ENCODE data around the gene DOK5. TPM values are rescaled to one million over a fixed set of nuclear protein-coding genes. Genes with fewer than 3 reads are reported as not detected.

Gene DOK5
- total and polyA plus RNA-seq, 2 of the 4 experiments (the other 2 are of a cell fraction): 2.8 to 3.9 TPM

DNA sequence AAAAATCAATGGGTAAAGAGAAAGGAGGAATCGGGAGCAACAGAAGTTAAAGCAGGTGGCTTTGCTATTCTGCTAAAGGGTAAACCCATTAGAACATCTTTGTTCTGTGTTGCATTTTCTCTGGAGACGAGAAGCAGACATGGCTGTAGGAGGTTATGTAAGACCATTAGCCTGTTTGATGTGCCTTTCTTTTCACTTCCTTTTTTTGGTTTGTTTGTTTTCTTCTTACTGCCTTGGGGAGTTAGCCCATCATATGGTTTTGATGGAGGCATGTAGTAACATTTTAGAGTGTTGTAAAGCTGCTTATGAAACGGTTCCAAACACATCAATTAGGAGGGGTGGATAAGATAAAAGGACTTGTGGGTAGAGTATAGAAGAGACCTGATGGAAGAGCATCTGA, 131.0 kb downstream of the DOK5 start:
- Histone ChIP-seq H3K27ac (ENCODE audit: insufficient read depth, low read length) (no peak overlapping the region), H2AK5ac (ENCODE audit: low read depth, low read length) (no peak overlapping the region), H3K9ac (ENCODE audit: low read depth, low read length) (no peak overlapping the region), H3K56ac (ENCODE audit: extremely low read depth, insufficient read depth, low read length) (no peak overlapping the region), H3K36me3 (ENCODE audit: control insufficient read depth, insufficient read depth, low read length) (no peaks in the 10 kb centered on the region), H3K4me1 (ENCODE audit: control insufficient read depth, insufficient read depth, low read length) (no peaks in the 10 kb centered on the region), H2AK9ac (replicated peaks; ENCODE audit: low read depth, low read length, poor library complexity) (no peak overlapping the region), H2BK15ac (ENCODE audit: low read depth, low read length) (no peak overlapping the region), H3K4ac (ENCODE audit: low read depth, low read length) (no peak overlapping the region), H2BK5ac (ENCODE audit: low read depth, low read length, poor library complexity, severe bottlenecking) (no peak overlapping the region), H2AFZ (replicated peaks; ENCODE audit: low read length, poor library complexity) (no peak overlapping the region), H4K91ac (ENCODE audit: insufficient read depth, low read depth, low read length) (no peak overlapping the region), H4K20me1 (ENCODE audit: insufficient read depth, low read length) (no peaks in the 10 kb centered on the region), H3K9me3 (ENCODE audit: control insufficient read depth, insufficient read depth, low read length) (no peaks in the 10 kb centered on the region; the same call in 1 of the 2 replicates), H3K14ac (replicated peaks; ENCODE audit: low read depth, low read length) (no peak overlapping the region), H3K27me3 (ENCODE audit: control insufficient read depth, insufficient read depth, low read length) (no peaks in the 10 kb centered on the region), H2BK20ac (ENCODE audit: low read depth, low read length) (no peak overlapping the region), H4K8ac (ENCODE audit: low read depth in 2 of 2, low read length in 2 of 2) (no peak overlapping the region), H3K18ac (ENCODE audit: low read depth, low read length) (no peak overlapping the region), H3K4me2 (ENCODE audit: low read depth, low read length) (no peak overlapping the region), H2BK120ac (ENCODE audit: low read depth, low read length) (no peak overlapping the region), H3K9me1 (ENCODE audit: insufficient read depth, low read length) (no peaks in the 10 kb centered on the region), H3K79me1 (ENCODE audit: low read depth in 1 of 2, low read length in 2 of 2) (no peaks in the 10 kb centered on the region), H3K23ac (ENCODE audit: low read depth, low read length) (no peak overlapping the region), H3K4me3 (ENCODE audit: insufficient read depth, low read depth, low read length) (no peak overlapping the region), H4K5ac (ENCODE audit: low read depth, low read length) (no peak overlapping the region)
- in situ Hi-C loops (cut with MboI; ENCODE audit: low sequenced_read_pairs): no loop called here
- ATAC-seq (ENCODE audit: low read depth) (no peak), DNase-seq (no peak)
- ChIA-PET CTCF (no interaction called here), POLR2A (ENCODE audit: unreplicated experiment) (no interaction called here)
- no TSS peak for BruUV-seq (replicated peaks)
- dilution Hi-C loops (cut with HindIII; ENCODE audit: low sequenced_read_pairs, unreplicated experiment): no loop called here
- 40% methylated on average over 1 of the region's 3 CpGs; no CpG with 5 or more reads in 1 of the 2 experiments for WGBS, 2 experiments (ENCODE audit: extremely low coverage in 2 of 2, insufficient read length in 1 of 2)
- intact Hi-C loops (cut with micrococcal nuclease): no loop called here
- TF ChIP-seq NFE2L2 (IDR thresholded peaks at IDR 0.05; ENCODE audit: low read depth, low read length) (no peak), SMC3 (IDR thresholded peaks at IDR 0.05; ENCODE audit: low read depth, low read length) (no peak), RFX5 (IDR thresholded peaks at IDR 0.05; ENCODE audit: low read depth, low read length) (no peak), BHLHE40 (IDR thresholded peaks at IDR 0.05; ENCODE audit: low read depth, low read length) (no peak)
- TF ChIP-seq, protein P1, sequence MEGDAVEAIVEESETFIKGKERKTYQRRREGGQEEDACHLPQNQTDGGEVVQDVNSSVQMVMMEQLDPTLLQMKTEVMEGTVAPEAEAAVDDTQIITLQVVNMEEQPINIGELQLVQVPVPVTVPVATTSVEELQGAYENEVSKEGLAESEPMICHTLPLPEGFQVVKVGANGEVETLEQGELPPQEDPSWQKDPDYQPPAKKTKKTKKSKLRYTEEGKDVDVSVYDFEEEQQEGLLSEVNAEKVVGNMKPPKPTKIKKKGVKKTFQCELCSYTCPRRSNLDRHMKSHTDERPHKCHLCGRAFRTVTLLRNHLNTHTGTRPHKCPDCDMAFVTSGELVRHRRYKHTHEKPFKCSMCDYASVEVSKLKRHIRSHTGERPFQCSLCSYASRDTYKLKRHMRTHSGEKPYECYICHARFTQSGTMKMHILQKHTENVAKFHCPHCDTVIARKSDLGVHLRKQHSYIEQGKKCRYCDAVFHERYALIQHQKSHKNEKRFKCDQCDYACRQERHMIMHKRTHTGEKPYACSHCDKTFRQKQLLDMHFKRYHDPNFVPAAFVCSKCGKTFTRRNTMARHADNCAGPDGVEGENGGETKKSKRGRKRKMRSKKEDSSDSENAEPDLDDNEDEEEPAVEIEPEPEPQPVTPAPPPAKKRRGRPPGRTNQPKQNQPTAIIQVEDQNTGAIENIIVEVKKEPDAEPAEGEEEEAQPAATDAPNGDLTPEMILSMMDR (conservative IDR thresholded peaks at IDR 0.05; ENCODE audit: low read depth, low read length): no peak
- TF ChIP-seq, protein P2, sequence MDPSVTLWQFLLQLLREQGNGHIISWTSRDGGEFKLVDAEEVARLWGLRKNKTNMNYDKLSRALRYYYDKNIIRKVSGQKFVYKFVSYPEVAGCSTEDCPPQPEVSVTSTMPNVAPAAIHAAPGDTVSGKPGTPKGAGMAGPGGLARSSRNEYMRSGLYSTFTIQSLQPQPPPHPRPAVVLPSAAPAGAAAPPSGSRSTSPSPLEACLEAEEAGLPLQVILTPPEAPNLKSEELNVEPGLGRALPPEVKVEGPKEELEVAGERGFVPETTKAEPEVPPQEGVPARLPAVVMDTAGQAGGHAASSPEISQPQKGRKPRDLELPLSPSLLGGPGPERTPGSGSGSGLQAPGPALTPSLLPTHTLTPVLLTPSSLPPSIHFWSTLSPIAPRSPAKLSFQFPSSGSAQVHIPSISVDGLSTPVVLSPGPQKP (IDR thresholded peaks at IDR 0.05; ENCODE audit: borderline replicate concordance, low read depth, low read length): no peak
